NAMALWA (cell line): ENCODE data around the gene TRAF3IP1.
"Not testable (repeated sequence)": the region's sequence is repeated elsewhere in the genome, so short reads cannot be mapped to it uniquely, and the experiment has no call there.

ENCODE experiments used
- DNase-seq: peaks from one replicate; pipeline ENCODE4 v3.0.0-alpha.2; 2015; ENCODE audit warnings: low spot score

Gene TRAF3IP1

GRCh38 chr2:238344035-238344434, 23.7 kb downstream of the TRAF3IP1 start:
- no peak for DNase-seq

GRCh38 chr2:238344517-238344916, 24.2 kb downstream of the TRAF3IP1 start:
- no peak for DNase-seq

- no peak for DNase-seq
Observed at GRCh38 chr2:238345297-238345968, 25.1 kb downstream of the TRAF3IP1 start.

GRCh38 chr2:238346544-238346943, 26.2 kb downstream of the TRAF3IP1 start:
- no peak for DNase-seq

GRCh38 chr2:238350150-238350897, 30.0 kb downstream of the TRAF3IP1 start:
- no peak for DNase-seq

- DNase-seq = no peak
Observed at GRCh38 chr2:238351315-238351714, 31.0 kb downstream of the TRAF3IP1 start.

GRCh38 chr2:238352361-238352760, 32.0 kb downstream of the TRAF3IP1 start:
- DNase-seq = no peak

- DNase-seq = no peak
Observed at GRCh38 chr2:238358769-238359168, 38.5 kb downstream of the TRAF3IP1 start.

GRCh38 chr2:238359403-238359802, 39.1 kb downstream of the TRAF3IP1 start:
- no peak for DNase-seq

- DNase-seq = no peak
Observed at GRCh38 chr2:238361877-238362276, 41.6 kb downstream of the TRAF3IP1 start.

- no peak for DNase-seq
Observed at GRCh38 chr2:238362626-238363025, 42.3 kb downstream of the TRAF3IP1 start.

GRCh38 chr2:238369591-238370040, 49.3 kb downstream of the TRAF3IP1 start:
- no peak for DNase-seq

- DNase-seq = no peak
Observed at GRCh38 chr2:238370094-238370822, 49.9 kb downstream of the TRAF3IP1 start.

GRCh38 chr2:238370823-238371372, 50.6 kb downstream of the TRAF3IP1 start:
- peak; percentile 68 for DNase-seq

GRCh38 chr2:238372277-238372676, 52.0 kb downstream of the TRAF3IP1 start:
- DNase-seq = not testable (repeated sequence)

- DNase-seq = no peak
Observed at GRCh38 chr2:238376884-238377391, 56.6 kb downstream of the TRAF3IP1 start.

- DNase-seq = no peak
Observed at GRCh38 chr2:238378230-238379095, 58.1 kb downstream of the TRAF3IP1 start.

- DNase-seq = no peak
Observed at GRCh38 chr2:238379096-238379810, 58.9 kb downstream of the TRAF3IP1 start.

- no peak for DNase-seq
Observed at GRCh38 chr2:238380336-238380735, 60.0 kb downstream of the TRAF3IP1 start.

GRCh38 chr2:238380785-238381184, 60.5 kb downstream of the TRAF3IP1 start:
- no peak for DNase-seq
